HEK293T (cell line): ENCODE results near the gene HINFP.
A peak's percentile ranks its signal among the peaks of the same experiment; 100 is the strongest.
"Not testable (repeated sequence)": the region's sequence is repeated elsewhere in the genome, so short reads cannot be mapped to it uniquely, and the experiment has no call there.

Experiments
- CTCF ChIA-PET: fragments of 350-600 bp; formaldehyde crosslinking; extraction: SDS; loops from one replicate; lab custom pipeline; 2021; ENCODE audit warnings: antibody characterized with exemption, inconsistent platforms; lab: Yijun Ruan, JAX
- POLR2A ChIA-PET: fragments of 350-600 bp; formaldehyde crosslinking; extraction: SDS; loops from one replicate; lab custom pipeline; 2020; ENCODE audit warnings: antibody characterized with exemption, inconsistent platforms; lab: Yijun Ruan, JAX
- DNase-seq: peaks from one replicate; pipeline ENCODE4 v3.0.0; 2012; ENCODE audit warnings: mixed read lengths; ENCODE audit errors: extremely low spot score
- ARNT ChIP-seq: fragments of 450-650 bp; IDR thresholded peaks from 2 replicates; pipeline ENCODE4 v1.6.1; 2017; ENCODE audit warnings: mild to moderate bottlenecking
- BHLHE40 ChIP-seq: fragments of 450-650 bp; IDR thresholded peaks from 2 replicates; pipeline ENCODE4 v1.6.1; 2016; ENCODE audit warnings: mild to moderate bottlenecking, moderate library complexity, borderline replicate concordance
- CTBP1 ChIP-seq: fragments of 450-650 bp; IDR thresholded peaks from 2 replicates; pipeline ENCODE4 v1.6.1; 2016; ENCODE audit warnings: borderline replicate concordance
- ELF4 ChIP-seq: fragments of 450-650 bp; IDR thresholded peaks from 2 replicates; pipeline ENCODE4 v1.6.1; 2017; ENCODE audit warnings: antibody characterized with exemption
- FOXA1 ChIP-seq: fragments of 450-650 bp; IDR thresholded peaks from 2 replicates; pipeline ENCODE4 v1.6.1; 2016; ENCODE audit warnings: mild to moderate bottlenecking
- FOXK2 ChIP-seq: fragments of 450-650 bp; IDR thresholded peaks from 2 replicates; pipeline ENCODE4 v1.6.1; 2016; ENCODE audit warnings: mild to moderate bottlenecking
- FOXM1 ChIP-seq: fragments of 450-650 bp; IDR thresholded peaks from 2 replicates; pipeline ENCODE4 v1.6.1; 2017; ENCODE audit warnings: mild to moderate bottlenecking, borderline replicate concordance
- HDGF ChIP-seq: fragments of 450-650 bp; IDR thresholded peaks from 2 replicates; pipeline ENCODE4 v1.6.1; 2017; ENCODE audit warnings: antibody characterized with exemption, borderline replicate concordance
- L3MBTL2 ChIP-seq: fragments of 450-650 bp; conservative IDR thresholded peaks from 2 replicates; pipeline ENCODE4 v1.6.1; 2016; ENCODE audit warnings: mild to moderate bottlenecking
- LEF1 ChIP-seq: fragments of 450-650 bp; IDR thresholded peaks from 2 replicates; pipeline ENCODE4 v1.6.1; 2017; ENCODE audit warnings: mild to moderate bottlenecking, borderline replicate concordance
- NFRKB ChIP-seq: fragments of 450-650 bp; IDR thresholded peaks from 2 replicates; pipeline ENCODE4 v1.6.1; 2016; ENCODE audit warnings: mild to moderate bottlenecking, moderate library complexity
- SP1 ChIP-seq: fragments of 450-650 bp; IDR thresholded peaks from 2 replicates; pipeline ENCODE4 v1.6.1; 2017
- SUZ12 ChIP-seq: fragments of 450-650 bp; IDR thresholded peaks from 2 replicates; pipeline ENCODE4 v1.6.1; 2016; ENCODE audit warnings: mild to moderate bottlenecking
- TARDBP ChIP-seq: fragments of 450-650 bp; IDR thresholded peaks from 2 replicates; pipeline ENCODE4 v1.6.1; 2016
- ZNF384 ChIP-seq: fragments of 450-650 bp; IDR thresholded peaks from 2 replicates; pipeline ENCODE4 v1.6.1; 2016
- TF ChIP-seq, protein P1 (sequence below): fragments of 450-650 bp; IDR thresholded peaks from 2 replicates; pipeline ENCODE4 v1.6.1; 2016

The HINFP gene

DNA sequence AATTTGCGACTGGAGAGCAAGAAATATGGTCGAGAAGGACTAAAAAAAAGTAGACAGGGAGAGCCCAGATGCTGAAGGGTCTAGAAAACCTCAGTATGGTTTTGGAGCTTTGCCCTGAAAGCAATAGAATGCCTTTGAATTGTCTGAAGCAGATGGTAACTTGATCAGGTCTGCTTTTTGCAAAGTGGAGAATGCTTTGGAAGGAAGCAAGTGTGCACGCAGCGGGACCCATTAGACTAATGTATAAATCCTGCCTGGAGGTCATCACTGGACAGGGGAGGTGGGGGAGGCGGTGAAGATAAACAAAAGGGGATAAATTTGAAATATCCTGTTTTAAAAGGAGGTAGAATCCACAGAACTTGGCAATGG lies 757 bp upstream of the HINFP start:
- peak; percentile 45 for DNase-seq
- ChIA-PET POLR2A (interaction anchor here (0.7 to 3.6 kb wide), 12 partner anchors 10 to 218 kb away, joined by 3 to 67 read pairs (median 4); partner anchors contain the start of genes ABCG4, C2CD2L, DPAGT1 and HMBS), CTCF (interaction anchor here (0.6 to 1.4 kb wide), 2 partner anchors 14 to 186 kb away, joined by 3 to 4 read pairs; partner anchors contain the start of gene C2CD2L)
- TF ChIP-seq, protein P1, sequence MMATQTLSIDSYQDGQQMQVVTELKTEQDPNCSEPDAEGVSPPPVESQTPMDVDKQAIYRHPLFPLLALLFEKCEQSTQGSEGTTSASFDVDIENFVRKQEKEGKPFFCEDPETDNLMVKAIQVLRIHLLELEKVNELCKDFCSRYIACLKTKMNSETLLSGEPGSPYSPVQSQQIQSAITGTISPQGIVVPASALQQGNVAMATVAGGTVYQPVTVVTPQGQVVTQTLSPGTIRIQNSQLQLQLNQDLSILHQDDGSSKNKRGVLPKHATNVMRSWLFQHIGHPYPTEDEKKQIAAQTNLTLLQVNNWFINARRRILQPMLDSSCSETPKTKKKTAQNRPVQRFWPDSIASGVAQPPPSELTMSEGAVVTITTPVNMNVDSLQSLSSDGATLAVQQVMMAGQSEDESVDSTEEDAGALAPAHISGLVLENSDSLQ = peak; percentile 42; the same call in 1 of the 2 replicates
- TF ChIP-seq SUZ12 (no peak), FOXM1 (no peak), BHLHE40 (no peak)

DNA sequence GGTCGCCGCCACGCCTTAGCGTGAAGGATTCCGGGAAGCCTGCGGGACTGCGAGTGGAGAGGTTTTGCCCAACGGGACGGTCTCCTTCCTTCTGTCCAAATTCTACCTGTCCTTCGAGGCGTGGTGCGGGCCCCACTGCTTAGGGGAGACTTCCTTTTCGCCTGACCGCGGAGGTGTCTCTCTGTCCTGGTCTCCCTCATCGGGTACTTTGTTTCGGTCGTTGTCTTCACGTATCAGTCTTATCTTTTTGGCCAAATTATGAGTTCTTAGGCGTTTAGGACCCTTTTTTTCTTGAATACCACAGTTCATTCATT lies 388 bp downstream of the HINFP start:
- no peak for DNase-seq
- ChIA-PET CTCF (no interaction called here), POLR2A (interaction anchor here (1.0 to 3.6 kb wide), 9 partner anchors 12 to 216 kb away, joined by 3 to 67 read pairs (median 4); partner anchors contain the start of genes ABCG4, C2CD2L, DPAGT1 and HMBS)
- no peak for TF ChIP-seq BHLHE40
- no peak for TF ChIP-seq SUZ12
- TF ChIP-seq FOXK2 = no peak
- no peak for TF ChIP-seq HDGF
- no peak for TF ChIP-seq FOXM1
- TF ChIP-seq ARNT = no peak

DNA sequence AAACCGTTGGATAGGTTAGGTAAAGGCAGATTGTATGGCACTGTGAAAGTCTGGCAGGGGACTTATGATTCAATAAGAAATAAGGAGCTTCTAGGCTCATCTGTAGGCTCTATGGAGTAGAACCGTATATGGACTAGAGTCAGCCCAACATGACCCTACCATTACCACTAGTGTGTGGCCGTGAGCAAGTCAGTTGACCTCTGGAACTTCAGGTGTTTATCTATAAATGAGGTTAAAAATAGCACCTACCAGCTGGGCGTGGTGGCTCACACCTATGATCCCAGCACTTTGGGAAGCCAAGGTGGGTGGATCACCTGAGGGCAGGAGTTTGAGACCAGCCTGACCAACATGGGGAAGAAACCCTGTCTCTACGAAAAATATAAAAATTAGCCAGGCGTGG lies 4.4 kb downstream of the HINFP start:
- ChIA-PET POLR2A (no interaction called here), CTCF (no interaction called here)
- no peak for TF ChIP-seq TARDBP
- no peak for TF ChIP-seq SP1
- no peak for TF ChIP-seq LEF1
- TF ChIP-seq BHLHE40 = no peak
- TF ChIP-seq FOXA1 = no peak
- no peak for TF ChIP-seq ZNF384
- TF ChIP-seq FOXM1 = no peak
- TF ChIP-seq, protein P1 = no peak
- no peak for TF ChIP-seq SUZ12
- no peak for TF ChIP-seq NFRKB
- no peak for TF ChIP-seq FOXK2
- TF ChIP-seq ARNT = no peak
- TF ChIP-seq CTBP1 = no peak
- no peak for DNase-seq

DNA sequence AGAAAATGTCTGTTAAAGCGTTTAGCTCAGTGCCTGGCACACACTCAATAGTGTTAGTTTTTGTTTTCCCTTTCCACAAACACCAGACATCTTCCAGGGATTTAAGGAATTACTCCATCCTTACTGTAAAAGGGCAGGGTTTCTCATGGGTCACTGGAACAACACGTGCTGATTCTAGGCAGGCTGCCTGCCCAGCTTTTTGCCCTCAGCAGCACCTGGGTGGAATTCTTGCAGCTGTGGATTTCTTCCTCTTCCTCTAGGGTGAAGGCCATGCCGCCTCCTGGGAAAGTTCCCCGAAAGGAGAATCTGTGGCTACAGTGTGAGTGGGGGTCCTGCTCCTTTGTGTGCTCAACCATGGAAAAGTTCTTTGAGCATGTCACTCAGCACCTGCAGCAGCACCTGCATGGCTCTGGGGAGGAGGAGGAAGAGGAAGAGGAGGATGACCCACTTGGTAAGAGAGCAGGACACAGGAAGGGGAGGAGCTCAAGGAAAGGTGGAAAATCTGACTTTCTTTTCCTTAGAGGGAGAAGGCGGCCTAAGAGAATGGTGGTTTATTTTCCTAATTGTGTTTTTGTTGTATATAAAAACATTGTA lies 5.4 kb downstream of the HINFP start:
- TF ChIP-seq NFRKB (no peak), SP1 (no peak), HDGF (no peak), ELF4 (no peak), FOXK2 (no peak)
- ChIA-PET POLR2A (interaction anchor here (1.0 kb wide), 1 partner anchor 20 kb away, joined by 4 read pairs; the partner anchor contains the start of gene C2CD2L), CTCF (no interaction called here)
- DNase-seq = no peak

DNA sequence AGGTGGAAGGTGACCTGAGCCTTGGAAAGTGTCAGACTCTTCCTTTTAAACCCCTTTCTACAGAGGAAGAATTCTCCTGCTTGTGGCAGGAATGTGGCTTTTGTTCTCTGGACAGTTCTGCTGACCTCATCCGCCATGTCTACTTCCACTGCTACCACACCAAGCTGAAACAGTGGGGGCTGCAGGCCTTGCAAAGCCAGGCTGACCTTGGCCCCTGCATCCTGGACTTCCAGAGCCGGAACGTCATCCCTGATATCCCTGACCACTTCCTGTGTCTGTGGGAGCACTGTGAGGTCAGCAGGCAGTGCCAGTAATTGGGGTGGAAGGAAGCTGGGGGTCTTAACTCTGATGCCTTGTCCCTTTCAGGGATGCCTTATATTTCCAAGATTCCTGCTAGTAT lies 9.3 kb downstream of the HINFP start:
- CTCF ChIA-PET = no interaction called here
- DNase-seq = no peak
- TF ChIP-seq FOXA1 (no peak), TARDBP (no peak), HDGF (no peak), ARNT (no peak), CTBP1 (no peak), BHLHE40 (no peak), NFRKB (no peak), SUZ12 (no peak)
- POLR2A ChIA-PET = interaction anchor here (1.2 kb wide), 1 partner anchor 10 kb away, joined by 4 read pairs; the partner anchor contains the start of gene HINFP

DNA sequence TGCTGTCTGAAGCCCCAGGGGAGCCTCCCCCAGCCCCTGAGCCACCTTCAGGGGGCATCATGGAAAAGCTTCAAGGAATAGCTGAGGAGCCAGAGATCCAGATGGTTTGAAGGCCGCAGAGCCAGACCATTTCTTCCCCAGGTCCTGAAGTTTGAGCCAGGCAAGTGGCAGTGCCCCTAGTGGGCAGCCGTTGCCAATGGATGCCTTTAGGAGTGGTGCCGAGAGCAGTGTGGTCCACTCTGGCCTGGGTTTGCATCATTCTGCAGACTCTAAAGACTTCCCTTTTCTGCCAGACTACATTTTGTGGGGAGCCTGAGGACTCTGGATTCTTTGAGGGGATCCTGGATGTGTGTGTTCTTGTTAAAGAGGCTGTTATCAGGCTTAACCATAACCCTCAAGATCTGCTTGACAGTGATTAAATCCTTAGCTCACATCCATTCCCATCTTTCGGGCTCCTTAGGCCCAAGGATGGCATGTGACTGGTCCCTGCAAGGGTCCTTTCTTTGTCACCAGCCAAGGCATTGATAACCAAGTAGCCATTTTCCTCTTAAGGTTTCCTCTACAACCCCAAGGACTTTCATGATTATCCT lies 13.1 kb downstream of the HINFP start:
- ChIA-PET POLR2A (interaction anchor here (1.4 kb wide), 1 partner anchor 14 kb away, joined by 3 read pairs; no protein-coding TSS in a partner anchor), CTCF (interaction anchor here (1.3 kb wide), 1 partner anchor 14 kb away, joined by 4 read pairs; the partner anchor contains the start of gene ABCG4)
- DNase-seq = no peak
- TF ChIP-seq ZNF384 = no peak
- TF ChIP-seq, protein P1 = no peak
- TF ChIP-seq FOXK2 = no peak
- no peak for TF ChIP-seq BHLHE40
- TF ChIP-seq NFRKB = no peak
- TF ChIP-seq SUZ12 = no peak
- TF ChIP-seq ELF4 = no peak
- TF ChIP-seq TARDBP = no peak
- TF ChIP-seq SP1 = no peak
- TF ChIP-seq L3MBTL2 = no peak
- TF ChIP-seq FOXM1 = no peak
- TF ChIP-seq HDGF = no peak
- TF ChIP-seq LEF1 = no peak
- no peak for TF ChIP-seq ARNT
- TF ChIP-seq FOXA1 = no peak
- no peak for TF ChIP-seq CTBP1

DNA sequence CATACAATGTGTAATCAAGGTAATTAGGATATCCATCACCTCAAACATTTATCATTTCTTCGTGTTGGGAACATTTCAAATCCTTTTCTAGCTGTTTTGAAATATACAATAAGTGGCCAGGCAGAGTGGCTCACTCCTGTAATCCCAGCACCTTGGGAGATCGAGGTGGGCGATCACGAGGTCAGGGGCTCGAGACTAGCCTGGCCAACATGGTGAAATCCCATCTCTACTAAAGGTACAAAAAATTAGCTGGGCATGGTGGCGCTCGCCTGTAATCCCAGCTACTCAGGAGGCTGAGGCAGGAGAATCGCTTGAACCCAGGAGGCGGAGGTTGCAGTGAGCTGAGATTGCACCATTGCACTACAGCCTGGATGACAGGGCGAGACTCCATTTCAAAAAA lies 17.9 kb downstream of the HINFP start:
- POLR2A ChIA-PET = interaction anchor here (1.0 to 1.1 kb wide), 2 partner anchors 18 to 33 kb away, joined by 3 read pairs; partner anchors contain the start of gene HINFP
- CTCF ChIA-PET, DNase-seq: not testable (repeated sequence)
